HepG2 (cell line): ENCODE results near the gene LAMA5. TPM values are rescaled to one million over a fixed set of nuclear protein-coding genes. Genes with fewer than 3 reads are reported as not detected.

Source experiments
- CTCF ChIP-seq: sonication (generic); formaldehyde crosslinking; IDR thresholded peaks from 2 replicates; pipeline ENCODE4 v1.5.0; 2020; ENCODE audit warnings: mild to moderate bottlenecking, missing genetic modification reagents, moderate library complexity
- DPF2 ChIP-seq: sonication (generic); formaldehyde crosslinking; IDR thresholded peaks from 2 replicates; pipeline ENCODE4 v1.4.0; 2020; ENCODE audit warnings: mild to moderate bottlenecking, low read depth, missing genetic modification reagents, borderline replicate concordance
- EED ChIP-seq: sonication (generic); formaldehyde crosslinking; IDR thresholded peaks from 2 replicates; pipeline ENCODE4 v1.5.0; 2020; ENCODE audit warnings: mild to moderate bottlenecking, missing genetic modification reagents
- FOXA1 ChIP-seq, 2 experiments: fragments of 450-650 bp in 1 of 2; sonication (generic) in 1 of 2; formaldehyde crosslinking in 1 of 2; IDR thresholded peaks; 2 replicates each; pipeline versions ENCODE4 v1.4.0 to v1.6.1; 2016 to 2020; ENCODE audit warnings: missing genetic modification reagents in 1 of 2
- GATAD1 ChIP-seq: IDR thresholded peaks from 2 replicates; pipeline ENCODE4 v1.6.1; 2016; ENCODE audit warnings: missing genetic modification reagents, missing compliant biosample characterization
- GATAD2A ChIP-seq: IDR thresholded peaks from 2 replicates; pipeline ENCODE4 v1.6.1; 2016
- GPN1 ChIP-seq: sonication (generic); formaldehyde crosslinking; IDR thresholded peaks from 2 replicates; pipeline ENCODE4 v1.5.1; 2020; ENCODE audit warnings: missing genetic modification reagents, borderline replicate concordance
- MTA1 ChIP-seq: sonication (generic); formaldehyde crosslinking; IDR thresholded peaks from 2 replicates; pipeline ENCODE4 v1.4.0; 2020; ENCODE audit warnings: missing genetic modification reagents, mild to moderate bottlenecking, borderline replicate concordance
- MXD3 ChIP-seq: IDR thresholded peaks from 2 replicates; pipeline ENCODE4 v1.6.1; 2016; ENCODE audit warnings: mild to moderate bottlenecking, missing biosample characterization, missing genetic modification reagents
- MYNN ChIP-seq: sonication (generic); formaldehyde crosslinking; IDR thresholded peaks from 2 replicates; pipeline ENCODE4 v1.4.0; 2020; ENCODE audit warnings: mild to moderate bottlenecking, low read depth, missing genetic modification reagents
- NCOA2 ChIP-seq: sonication (generic); formaldehyde crosslinking; IDR thresholded peaks from 2 replicates; pipeline ENCODE4 v1.8.0; 2022; ENCODE audit warnings: inconsistent platforms
- NKX3-1 ChIP-seq: sonication (generic); formaldehyde crosslinking; IDR thresholded peaks from 2 replicates; pipeline ENCODE4 v1.5.0; 2020; ENCODE audit warnings: missing genetic modification reagents
- SALL1 ChIP-seq: sonication (generic); formaldehyde crosslinking; IDR thresholded peaks from 2 replicates; pipeline ENCODE4 v1.8.0; 2022; ENCODE audit warnings: mild to moderate bottlenecking, missing genetic modification reagents
- ZBTB25 ChIP-seq: IDR thresholded peaks from 2 replicates; pipeline ENCODE4 v1.6.1; 2018; ENCODE audit warnings: missing genetic modification reagents
- ZBTB38 ChIP-seq: sonication (generic); formaldehyde crosslinking; IDR thresholded peaks from 2 replicates; pipeline ENCODE4 v1.5.1; 2020; ENCODE audit warnings: mild to moderate bottlenecking, missing genetic modification reagents
- ZBTB4 ChIP-seq: sonication (generic); formaldehyde crosslinking; IDR thresholded peaks from 2 replicates; pipeline ENCODE4 v1.4.0; 2020; ENCODE audit warnings: missing genetic modification reagents, mild to moderate bottlenecking, borderline replicate concordance
- ZFYVE20 ChIP-seq: sonication (generic); formaldehyde crosslinking; IDR thresholded peaks from 2 replicates; pipeline ENCODE4 v1.8.0; 2023; ENCODE audit warnings: low read depth, mild to moderate bottlenecking, moderate library complexity, missing genetic modification reagents, borderline replicate concordance
- ZNF326 ChIP-seq: sonication (generic); formaldehyde crosslinking; IDR thresholded peaks from 2 replicates; pipeline ENCODE4 v1.4.0; 2020; ENCODE audit warnings: missing genetic modification reagents, borderline replicate concordance
- ZNF333 ChIP-seq: sonication (generic); formaldehyde crosslinking; IDR thresholded peaks from 2 replicates; pipeline ENCODE4 v1.4.0; 2020; ENCODE audit warnings: mild to moderate bottlenecking, missing genetic modification reagents, borderline replicate concordance
- ZNF598 ChIP-seq: sonication (generic); formaldehyde crosslinking; IDR thresholded peaks from 2 replicates; pipeline ENCODE4 v1.5.1; 2020; ENCODE audit warnings: mild to moderate bottlenecking, missing genetic modification reagents, borderline replicate concordance
- ZNF652 ChIP-seq: IDR thresholded peaks from 2 replicates; pipeline ENCODE4 v1.6.1; 2016; ENCODE audit warnings: low read depth, borderline replicate concordance
- polyA plus RNA-seq, 8 experiments: library from polyadenylated mRNA; depleted of rRNA in 3 of 8; stranded (reverse) in 7 of 8; unstranded in 1 of 8; fragments of >200 nt; fragmentation: Illumina TruSeq in 4 of 8; extraction: Trizol in 4 of 8; gene quantifications; 2 replicates each; pipeline versions ENCODE4 v1.2.1 to v1.2.3, GENCODE V29; 2011 to 2016; ENCODE audit warnings: low read depth in 4 of 8, missing spikeins in 1 of 8, mixed read lengths in 1 of 8; ENCODE audit not compliant: insufficient read depth in 1 of 8
- total RNA-seq, 5 experiments: library from RNA; depleted of rRNA; stranded (reverse); fragments of >200 nt; fragmentation: Illumina TruSeq; extraction: Trizol; gene quantifications; 2 replicates each; pipeline ENCODE4 v1.2.3, GENCODE V29; 2016; ENCODE audit warnings: low read depth in 1 of 5

Gene LAMA5
- total and polyA plus RNA-seq, 2 of the 13 experiments (the other 11 are each of a cell fraction or from before 2014, with no cell fraction given) = 21.0 to 44.7 TPM

- TF ChIP-seq ZBTB38 (CRISPR knock-in tag) (no peak), ZFYVE20 (CRISPR knock-in tag) (0 out of 2 replicates have a peak, but pooled peaks have one; percentile 78), GPN1 (CRISPR knock-in tag) (peak; percentile 72; the same call in 1 of the 2 replicates), NCOA2 (0 out of 2 replicates have a peak, but pooled peaks have one; percentile 11), ZNF652 (CRISPR knock-in tag) (no peak), ZNF333 (0 out of 2 replicates have a peak, but pooled peaks have one; percentile 24), ZBTB4 (peak; percentile 21; the same call in 1 of the 2 replicates), ZNF598 (peak; percentile 20; the same call in 1 of the 2 replicates), ZNF326 (CRISPR knock-in tag) (0 out of 2 replicates have a peak, but pooled peaks have one; percentile 62), MYNN (CRISPR knock-in tag) (0 out of 2 replicates have a peak, but pooled peaks have one; percentile 62), ZBTB25 (0 out of 2 replicates have a peak, but pooled peaks have one; percentile 26), EED (CRISPR knock-in tag) (peak; percentile 83; the same call in 1 of the 2 replicates), GATAD2A (0 out of 2 replicates have a peak, but pooled peaks have one; percentile 12), NKX3-1 (no peak), MTA1 (CRISPR knock-in tag) (peak; percentile 65; the same call in 1 of the 2 replicates), GATAD1 (CRISPR knock-in tag) (0 out of 2 replicates have a peak, but pooled peaks have one; percentile 34), CTCF (peak; percentile 28; the same call in 1 of the 2 replicates), DPF2 (CRISPR knock-in tag) (0 out of 2 replicates have a peak, but pooled peaks have one; percentile 3), FOXA1 (IDR thresholded peaks at IDR 0.05) (no peak), FOXA1 (CRISPR knock-in tag; IDR thresholded peaks at IDR 0.05) (peak; percentile 60; the same call in 1 of the 2 replicates), SALL1 (CRISPR knock-in tag) (peak; percentile 44; the same call in 1 of the 2 replicates), MXD3 (no peak; the same call in 1 of the 2 replicates)
Measured at GRCh38 chr20:62374331-62375152, 7.4 kb upstream of the LAMA5 start (continued).
